GM18907 (cell line): Measurements from ENCODE around the gene TSPAN7.

Experiments used
- ATAC-seq: cut with Tn5 transposase; IDR thresholded peaks from one replicate; pipeline ENCODE4 v1.9.1; 2021; ENCODE audit warnings: mild to moderate bottlenecking, moderate library complexity; ENCODE audit not compliant: unreplicated experiment

TSPAN7 gene, protein sequence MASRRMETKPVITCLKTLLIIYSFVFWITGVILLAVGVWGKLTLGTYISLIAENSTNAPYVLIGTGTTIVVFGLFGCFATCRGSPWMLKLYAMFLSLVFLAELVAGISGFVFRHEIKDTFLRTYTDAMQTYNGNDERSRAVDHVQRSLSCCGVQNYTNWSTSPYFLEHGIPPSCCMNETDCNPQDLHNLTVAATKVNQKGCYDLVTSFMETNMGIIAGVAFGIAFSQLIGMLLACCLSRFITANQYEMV

DNA sequence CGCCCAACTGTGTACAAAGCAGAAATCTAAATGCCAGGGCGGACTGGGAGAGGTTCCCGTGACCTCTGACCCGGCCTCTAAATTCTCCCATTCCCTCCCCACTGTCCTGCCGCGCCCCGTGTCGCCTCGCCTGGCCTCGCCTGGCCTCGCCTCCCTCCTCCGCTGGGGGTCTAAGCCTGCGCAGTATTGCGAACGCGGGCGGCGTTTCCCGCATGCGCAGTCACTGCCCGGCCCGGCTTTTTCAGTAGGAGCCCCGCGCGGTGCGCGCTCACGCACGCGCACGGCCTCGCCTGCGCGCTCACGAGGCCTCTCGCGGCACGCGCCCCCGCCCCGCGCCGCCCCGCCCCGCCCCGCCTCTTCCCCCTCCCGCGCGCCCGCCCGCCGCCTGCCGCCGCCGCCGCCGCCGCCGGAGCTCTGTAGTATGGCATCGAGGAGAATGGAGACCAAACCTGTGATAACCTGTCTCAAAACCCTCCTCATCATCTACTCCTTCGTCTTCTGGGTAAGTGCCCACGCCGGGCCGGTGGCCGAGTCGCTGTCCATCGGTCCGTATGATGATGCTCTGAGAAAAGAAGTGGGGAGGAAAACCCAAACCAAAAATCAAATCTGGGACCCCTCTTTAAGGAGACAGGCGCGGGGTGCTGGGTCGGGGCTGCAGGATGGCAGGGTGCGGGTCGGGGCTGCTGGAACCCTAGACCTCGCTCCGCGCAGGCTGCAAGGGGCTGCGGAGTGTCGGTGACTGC is at the start of gene TSPAN7:
Gene TSPAN7 (plus strand): TSS at position 417 of the 743 bp plus-strand sequence. CDS start 5 bp downstream, at position 422.
- peak; percentile 83 for ATAC-seq

DNA sequence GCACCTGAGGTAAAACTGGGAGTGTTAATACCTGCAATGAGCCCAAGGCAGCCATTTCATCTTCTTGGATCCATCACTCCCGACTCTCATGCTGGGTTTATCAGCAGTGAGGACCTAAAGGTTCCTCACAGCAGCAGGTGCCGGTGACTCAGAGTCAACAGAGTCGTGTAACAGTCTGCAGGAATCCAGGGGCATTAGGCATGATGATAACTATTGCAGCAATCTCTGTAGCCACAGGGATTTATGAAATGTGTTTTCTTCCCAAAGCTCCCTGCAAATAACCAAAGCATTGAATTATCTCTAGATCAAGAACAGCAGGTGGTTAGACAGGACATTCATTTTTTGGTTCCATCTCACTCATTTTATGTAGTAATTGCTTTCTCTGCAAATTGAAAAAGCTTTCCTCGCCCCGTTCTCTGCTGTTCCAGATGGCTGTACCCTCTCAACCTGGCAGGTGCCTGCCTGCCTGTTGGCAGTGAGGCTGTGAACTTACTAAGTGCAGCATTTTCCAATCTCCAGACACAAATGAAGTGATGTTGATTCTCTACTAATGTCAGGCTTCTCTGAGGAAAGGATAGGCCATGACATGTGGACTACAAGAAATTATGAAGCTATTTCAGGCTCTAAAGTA is 48.1 kb upstream of the TSPAN7 start:
- ATAC-seq, result no peak

DNA sequence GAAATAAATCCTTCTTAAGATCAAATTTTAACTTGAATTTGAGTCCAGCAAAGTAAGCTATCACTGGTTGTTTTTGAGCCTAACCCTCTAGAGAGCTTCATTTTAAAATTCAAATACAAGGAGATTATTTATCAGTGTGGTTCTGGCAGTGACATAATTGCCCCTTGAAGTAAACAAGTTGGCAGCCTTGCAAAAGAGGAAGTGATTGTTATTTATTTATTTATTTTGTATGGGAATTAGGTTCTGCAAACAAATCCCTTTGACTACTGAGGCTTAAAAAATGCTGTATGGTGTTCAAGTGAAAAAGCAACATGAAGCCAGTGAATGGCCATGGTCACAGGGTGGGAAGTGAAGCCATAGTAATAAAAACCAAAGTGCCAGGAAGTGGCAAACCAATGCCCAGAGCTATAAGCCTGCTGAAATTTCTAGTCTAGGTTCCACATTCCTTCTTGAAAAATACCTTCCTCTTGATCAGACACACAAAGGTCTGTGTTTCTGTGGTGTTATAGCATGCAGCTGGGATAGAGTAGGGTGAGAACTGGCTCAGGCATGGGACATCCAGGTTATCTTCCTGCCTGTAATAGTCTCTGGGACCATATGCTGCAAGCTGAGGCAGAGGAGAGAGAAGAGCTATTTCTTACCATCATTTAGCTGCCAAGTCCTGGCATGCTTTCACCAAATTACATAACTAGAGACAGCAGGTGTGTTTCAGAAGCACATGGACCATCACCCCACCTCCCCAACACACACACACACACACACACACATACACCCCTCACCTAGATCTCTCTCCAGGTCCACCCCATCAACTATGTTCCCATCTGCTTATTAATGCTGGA is 47.1 kb upstream of the TSPAN7 start:
- ATAC-seq, result no peak

DNA sequence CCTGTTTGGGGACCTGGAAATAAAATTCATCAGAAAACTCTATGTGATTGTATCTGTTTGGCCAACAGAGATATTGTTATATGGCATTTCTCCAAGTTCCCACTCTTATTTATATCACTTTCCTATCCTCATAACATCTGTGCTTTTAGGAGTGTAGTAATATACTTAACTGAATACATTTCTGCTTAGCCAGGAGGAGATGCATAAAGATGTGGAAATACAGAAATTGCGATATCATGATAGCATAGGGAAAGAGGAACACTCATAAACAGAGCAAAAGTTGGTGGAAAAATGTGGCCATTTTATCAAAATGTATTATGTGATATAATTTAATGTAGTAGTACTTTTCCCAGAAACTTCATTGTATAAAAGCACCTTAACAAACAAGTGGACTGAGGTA is 46.1 kb upstream of the TSPAN7 start:
- ATAC-seq, result no peak

DNA sequence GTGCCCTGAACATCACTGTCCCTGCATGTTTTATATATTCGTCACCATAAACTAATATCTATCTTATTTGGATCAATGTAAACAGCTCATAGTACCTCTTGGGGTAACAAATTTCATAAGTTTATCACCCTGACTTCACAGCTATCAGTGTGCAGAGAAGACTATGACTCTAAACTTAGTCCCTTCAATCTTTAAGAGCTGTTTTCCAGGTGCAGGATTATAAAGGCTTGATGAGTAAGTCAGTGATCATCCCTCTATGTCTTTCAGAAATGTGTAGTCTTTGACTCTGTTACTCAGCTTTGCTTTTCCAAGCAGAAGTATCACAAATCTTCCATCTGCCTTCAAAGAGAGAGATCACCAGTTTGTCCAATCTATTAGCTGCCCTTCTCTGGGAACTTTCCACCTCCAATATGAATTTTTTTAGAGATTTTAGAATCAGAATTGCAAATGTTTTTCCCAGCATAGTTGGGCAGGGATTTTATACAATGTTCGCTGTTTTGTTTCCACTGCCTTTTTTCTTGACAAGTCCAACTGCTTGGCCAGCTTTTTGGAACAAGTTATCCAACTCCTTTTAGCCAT is 45.1 kb upstream of the TSPAN7 start:
- no peak for ATAC-seq

DNA sequence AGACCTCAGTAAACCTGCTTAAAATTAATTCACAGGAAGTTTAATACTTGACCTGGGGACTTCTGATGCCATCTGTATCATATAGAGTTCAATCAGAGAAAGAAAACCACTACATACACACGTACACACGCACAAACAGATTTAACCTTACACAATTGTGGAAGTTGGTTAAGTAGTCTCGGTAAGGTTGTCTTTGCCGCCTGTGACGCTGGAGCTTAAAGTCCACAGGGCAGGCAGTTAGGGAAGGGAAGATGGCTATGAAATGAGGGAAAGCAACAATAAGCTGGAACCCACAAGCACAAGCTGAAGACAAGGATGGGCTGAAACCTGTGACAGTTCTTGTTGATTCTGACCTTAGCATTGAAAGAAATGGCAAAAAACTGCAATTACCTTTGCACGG is 41.7 kb upstream of the TSPAN7 start:
- ATAC-seq, result no peak

DNA sequence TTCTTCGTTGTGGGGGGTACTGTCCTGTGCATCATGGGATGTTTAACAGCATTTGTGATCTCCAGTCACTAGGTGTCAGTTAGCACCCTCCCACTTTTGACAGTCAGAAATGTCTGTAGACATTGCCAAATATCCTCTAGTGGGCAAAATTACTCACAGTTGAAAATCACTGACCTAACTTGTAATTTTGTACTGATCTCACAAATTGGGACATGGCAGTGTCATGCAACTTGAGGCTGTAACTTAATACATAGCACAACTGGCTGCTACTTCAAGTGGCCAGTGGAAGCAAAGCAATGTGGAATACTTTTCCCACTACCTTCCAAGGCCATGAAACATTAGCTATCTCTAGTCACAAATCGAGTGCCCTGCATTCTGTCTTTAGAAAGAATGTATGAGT is 23.2 kb upstream of the TSPAN7 start:
- no peak for ATAC-seq

DNA sequence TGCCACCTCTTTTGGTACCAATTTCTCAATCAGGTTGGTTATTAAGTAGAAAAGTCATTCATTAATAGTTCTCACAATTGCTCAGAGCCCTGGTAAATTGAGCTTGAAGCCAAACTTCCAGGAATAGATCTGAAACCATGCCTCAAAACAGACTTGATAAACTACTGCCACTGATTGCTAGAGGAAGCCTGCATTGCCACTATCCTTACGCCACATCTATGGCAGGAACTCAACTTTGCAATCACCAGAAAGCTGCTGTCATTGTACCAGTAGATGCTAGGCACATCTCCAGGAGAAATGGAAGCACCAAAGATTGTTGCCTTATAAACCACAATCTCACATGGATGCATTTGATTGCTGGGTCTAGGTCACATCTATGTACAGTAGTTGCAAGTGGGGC is 21.6 kb upstream of the TSPAN7 start:
- ATAC-seq, result no peak

DNA sequence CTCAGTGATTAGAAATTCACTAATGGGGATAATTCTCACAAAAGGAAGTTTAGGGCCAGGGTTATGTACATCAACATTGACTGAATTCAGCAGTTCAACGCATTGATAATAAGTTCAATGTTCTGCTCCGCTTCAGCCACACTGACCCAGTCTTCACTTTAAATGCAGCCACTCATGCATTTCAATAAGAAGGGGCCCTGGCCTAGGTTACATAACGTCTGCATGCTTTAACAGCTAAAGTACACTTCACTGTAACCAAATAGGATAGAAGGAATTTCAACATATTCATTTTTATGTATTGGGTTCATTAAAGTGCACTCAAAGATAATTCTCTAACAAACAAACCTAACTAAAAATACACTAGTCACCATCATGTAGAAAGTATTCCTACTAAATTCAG is 12.8 kb upstream of the TSPAN7 start:
- ATAC-seq, result no peak

DNA sequence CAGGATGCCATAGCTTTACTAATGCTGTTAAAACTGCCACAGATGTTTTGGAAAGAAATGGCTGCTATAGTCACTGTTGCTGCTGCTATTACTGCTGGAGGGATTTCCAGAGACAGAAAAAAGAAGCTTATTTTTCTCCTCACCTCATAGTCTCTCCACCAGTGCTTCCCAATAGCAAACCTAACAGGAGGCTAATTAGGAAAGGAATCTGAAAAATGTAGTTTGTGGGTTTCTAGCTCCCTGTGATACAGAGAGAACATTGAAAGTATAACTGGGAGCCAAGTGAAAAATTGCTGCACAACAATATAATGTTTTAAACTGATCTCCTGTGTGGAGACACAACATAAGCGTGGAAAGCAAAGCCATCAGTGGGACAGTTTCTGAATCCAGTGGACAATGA is 8.6 kb upstream of the TSPAN7 start:
- ATAC-seq, result no peak

DNA sequence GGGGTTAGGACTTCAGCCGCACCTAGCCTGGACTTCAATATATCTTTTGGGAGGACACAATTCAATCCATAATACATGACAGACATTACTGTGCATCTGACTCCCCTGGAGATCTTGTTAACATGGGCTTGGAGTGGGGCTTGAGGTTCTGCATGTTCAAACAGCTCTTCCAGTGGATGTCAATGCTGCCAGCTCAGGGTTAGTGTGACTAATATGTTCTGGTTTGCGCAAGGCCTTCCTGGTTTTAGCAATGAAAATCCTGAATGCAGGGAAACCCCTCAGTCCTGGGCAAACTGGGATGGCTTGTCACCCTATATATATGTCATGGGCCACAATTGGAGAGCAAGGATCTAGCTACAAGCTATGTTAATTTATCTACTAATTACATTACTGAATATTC is 2.7 kb upstream of the TSPAN7 start:
- ATAC-seq, result no peak

DNA sequence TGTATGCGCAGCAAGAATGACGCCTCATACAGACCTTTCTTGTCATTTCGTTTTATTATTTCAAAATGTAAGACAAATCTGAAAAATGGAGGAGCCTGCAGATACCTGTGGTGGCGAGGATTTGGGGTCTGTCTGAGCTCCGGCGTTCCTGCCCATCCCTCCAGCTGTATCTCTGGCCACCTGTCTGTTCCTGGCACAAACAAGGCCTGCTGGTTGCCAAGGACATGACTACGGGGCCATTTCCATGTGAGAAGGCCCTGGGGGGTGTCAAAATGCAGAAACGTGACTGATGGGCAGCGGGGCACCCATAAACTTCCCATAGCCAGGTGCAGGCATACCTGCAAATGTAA is 591 bp upstream of the TSPAN7 start:
- no peak for ATAC-seq

DNA sequence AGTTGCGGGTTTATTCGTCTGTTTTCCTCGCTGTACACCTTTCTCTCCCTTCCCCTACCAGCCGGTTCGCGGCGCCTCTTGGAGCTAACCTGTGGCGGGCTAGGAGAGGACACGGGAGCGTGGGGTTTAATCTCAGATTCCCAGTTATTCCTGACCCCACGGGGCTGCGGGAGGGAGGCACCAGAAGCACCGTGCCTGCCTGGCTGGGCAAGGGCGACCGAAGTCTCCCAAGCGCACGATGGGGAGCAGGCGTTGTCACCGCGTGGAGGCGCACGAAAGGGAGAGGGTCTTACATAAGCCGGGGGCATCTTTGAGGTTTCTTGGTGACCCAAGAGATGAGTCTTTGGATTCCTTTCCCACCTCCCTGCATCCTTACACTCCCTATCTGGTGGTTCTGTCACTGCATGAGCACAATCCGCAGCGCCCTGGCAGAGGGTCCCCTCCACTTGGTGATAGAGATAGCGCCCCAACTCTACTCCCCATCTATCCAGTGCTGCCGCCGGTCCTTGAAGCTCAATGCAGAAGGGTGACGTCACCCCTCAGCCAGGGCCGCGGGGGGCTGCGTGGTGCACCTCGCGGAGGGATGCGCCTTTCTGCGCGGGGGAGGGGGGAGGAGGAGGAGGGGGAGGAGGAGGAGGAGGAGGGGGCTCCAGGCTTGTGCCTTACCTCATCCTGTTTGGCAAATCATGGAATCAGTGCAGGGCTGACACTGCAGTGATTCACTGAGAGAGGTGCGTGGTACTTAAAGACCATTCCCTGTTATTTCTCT is 793 bp downstream of the TSPAN7 start:
- ATAC-seq, result no peak

DNA sequence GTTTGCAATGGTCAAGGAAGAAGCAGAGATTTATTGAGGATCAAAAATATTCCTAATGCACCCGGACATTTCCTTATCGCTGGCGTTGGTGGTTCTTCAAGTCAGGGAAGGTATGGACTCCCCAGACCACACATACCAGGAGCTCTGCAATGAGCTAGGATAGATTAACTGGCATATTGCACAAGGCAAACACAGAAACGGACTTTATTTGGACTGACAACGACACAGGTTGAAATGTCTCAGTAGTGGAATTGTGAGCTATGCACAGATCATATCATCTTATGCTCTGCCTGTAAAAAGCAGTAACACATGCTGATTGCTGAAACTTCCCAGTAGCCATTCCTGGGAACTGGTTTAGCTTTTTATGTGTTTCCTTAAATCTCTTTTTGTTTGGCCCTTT is 1.7 kb downstream of the TSPAN7 start:
- no peak for ATAC-seq

DNA sequence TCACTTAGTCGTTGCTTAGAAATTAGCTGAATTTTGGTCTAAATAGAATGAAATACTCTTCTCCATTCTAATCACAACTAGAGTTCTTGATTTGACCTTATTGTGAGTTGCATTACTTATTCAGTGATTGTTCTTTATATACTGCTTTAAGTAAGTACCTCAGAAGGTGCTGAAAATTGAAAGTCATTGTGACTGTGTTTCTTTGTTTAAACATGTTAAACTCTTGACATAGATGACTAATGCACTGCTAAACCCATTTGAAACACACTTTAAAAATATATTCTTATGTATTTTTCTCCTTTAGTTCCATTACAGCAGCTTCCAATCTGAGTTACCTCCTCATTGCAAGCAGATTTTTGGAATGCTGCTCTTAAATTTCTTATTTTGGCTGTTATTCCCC is 9.1 kb downstream of the TSPAN7 start:
- no peak for ATAC-seq

DNA sequence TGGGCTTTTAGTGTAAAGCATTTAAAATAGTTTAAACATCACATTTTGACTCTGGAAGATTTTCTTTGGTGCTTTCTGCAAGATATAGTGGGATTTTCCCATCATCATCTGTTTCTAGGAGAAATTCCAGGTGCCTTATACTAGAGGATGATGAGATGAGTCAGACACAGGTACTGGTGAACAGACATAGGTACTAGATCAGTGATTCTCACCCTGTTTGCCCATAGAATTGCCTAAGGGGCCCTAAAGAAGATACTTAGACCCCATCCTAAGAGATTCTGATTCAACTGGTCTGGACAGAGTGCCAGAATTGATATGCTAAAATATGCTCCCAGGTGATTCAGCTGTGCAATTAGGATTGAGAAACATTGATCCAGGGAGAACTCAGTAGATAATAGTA is 9.7 kb downstream of the TSPAN7 start:
- no peak for ATAC-seq

DNA sequence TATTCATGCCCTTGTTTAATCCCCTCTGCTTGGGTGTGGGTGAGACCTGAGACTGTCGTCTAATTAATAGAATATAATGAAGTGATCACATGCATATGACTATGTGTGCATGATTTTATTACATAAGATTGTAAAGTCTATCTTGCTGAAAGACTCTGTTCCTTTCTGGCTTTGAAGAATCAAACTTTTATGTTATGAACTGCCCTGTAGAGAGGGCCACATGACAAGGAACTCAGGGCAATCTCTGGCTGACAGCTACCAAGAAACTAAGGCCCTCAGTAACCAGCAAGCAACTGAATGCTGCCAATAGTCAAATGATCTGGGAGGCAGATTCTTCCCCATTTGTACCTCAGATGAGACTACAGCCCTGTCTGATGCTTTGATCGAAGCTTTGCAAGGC is 13.5 kb downstream of the TSPAN7 start:
- no peak for ATAC-seq

DNA sequence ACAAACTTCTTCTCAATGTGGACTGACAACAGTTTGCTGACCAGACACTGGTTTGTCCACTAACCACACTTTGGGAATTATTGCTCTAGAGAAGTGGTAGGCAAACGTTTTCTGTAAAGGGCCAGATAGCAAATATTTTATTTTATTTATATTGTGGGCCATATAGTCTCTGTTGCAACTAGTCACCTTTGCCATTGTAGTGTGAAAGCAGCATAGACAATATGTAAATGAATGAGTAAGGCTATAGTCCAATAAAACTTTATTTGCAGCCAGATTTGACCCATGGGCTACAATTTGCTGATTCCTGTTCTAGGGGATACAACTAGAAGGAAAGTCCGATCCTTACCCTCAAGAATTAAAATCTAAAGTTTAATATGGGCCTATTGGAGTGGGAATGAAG is 14.5 kb downstream of the TSPAN7 start:
- no peak for ATAC-seq

DNA sequence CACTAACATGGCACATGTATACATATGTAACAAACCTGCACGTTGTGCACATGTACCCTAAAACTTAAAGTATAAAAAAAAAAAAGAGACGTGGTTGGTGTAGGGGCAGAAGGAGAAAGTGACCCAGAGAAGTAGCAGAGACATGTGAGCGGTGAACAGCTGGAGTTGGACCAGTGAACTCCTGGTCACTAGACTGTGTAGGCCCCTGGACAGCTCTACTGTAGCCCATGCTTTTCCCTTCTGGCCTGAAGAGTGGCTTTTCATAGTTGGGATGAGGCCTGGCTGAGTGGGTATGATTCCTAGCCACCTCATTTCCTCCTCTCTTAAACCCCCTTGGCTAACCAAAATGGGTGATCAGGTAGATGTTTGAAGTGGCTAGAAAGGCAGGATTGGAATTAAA is 16.4 kb downstream of the TSPAN7 start:
- no peak for ATAC-seq

DNA sequence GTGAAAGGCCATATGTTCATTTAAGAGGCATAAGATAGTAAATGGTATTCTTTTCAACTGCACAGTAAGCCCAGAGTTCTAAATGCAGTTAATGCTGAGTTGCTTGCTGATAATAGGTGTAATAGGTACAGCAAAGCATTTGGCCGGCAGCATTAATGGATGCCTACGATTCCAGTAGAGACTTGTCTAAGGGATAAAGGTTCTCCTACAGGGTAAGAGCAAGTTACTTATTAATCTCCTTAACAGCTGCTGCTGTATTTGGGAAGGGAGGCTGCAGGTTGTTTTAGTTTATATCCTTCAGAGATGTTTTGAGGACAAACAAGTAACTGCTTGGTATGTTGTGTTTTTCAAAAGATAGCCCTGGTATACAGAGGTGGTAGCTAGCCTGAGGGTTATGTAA is 16.8 kb downstream of the TSPAN7 start:
- ATAC-seq, result no peak
